ENCODE results near the gene ABI3.
A peak's percentile ranks its signal among the peaks of the same experiment; 100 is the strongest.

The ABI3 gene

DNA sequence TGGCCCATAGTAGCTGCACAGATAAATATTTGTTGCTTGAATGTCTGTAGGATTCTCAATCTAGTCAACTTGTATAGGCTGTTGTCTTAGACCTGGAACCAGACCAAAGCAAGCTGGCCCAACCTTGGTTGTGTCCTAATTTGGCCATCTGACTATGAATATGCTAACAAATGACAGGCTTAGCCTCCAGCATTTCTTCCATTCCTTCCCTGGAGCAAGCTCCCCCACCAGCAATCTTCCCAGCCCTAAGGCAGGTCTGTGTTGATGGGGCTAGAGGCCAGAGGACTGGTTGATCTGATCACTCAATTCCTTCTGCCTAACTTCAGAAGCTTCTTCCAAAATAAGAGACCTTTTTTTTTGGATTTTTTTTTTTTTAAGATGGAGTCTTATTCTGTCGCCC, 29.5 kb downstream of the ABI3 start:
- Histone ChIP-seq H4K20me1 (ENCODE audit: insufficient read depth, low read length) (no peaks in the 10 kb centered on the region), H3K4me1 (ENCODE audit: low read length) (peaks cover 14% of the 10 kb centered on the region), H3K9ac (ENCODE audit: low read length) (no peak overlapping the region), H3K36me3 (replicated peaks; ENCODE audit: low read depth, low read length) (no peaks in the 10 kb centered on the region), H2AFZ (ENCODE audit: low read depth, low read length) (no peak overlapping the region), H3K4me3 (ENCODE audit: low read length) (no peak overlapping the region), H3K27me3 (ENCODE audit: low read depth, low read length) (peaks cover 3% of the 10 kb centered on the region; the same call in 1 of the 2 replicates), H3K27ac (ENCODE audit: low read length) (no peak overlapping the region), H3K9me3 (ENCODE audit: insufficient read depth, low read length) (no peaks in the 10 kb centered on the region), H3K4me2 (ENCODE audit: low read length) (no peak overlapping the region), H3K79me2 (ENCODE audit: low read length) (no peaks in the 10 kb centered on the region)
- TF ChIP-seq, protein P1, sequence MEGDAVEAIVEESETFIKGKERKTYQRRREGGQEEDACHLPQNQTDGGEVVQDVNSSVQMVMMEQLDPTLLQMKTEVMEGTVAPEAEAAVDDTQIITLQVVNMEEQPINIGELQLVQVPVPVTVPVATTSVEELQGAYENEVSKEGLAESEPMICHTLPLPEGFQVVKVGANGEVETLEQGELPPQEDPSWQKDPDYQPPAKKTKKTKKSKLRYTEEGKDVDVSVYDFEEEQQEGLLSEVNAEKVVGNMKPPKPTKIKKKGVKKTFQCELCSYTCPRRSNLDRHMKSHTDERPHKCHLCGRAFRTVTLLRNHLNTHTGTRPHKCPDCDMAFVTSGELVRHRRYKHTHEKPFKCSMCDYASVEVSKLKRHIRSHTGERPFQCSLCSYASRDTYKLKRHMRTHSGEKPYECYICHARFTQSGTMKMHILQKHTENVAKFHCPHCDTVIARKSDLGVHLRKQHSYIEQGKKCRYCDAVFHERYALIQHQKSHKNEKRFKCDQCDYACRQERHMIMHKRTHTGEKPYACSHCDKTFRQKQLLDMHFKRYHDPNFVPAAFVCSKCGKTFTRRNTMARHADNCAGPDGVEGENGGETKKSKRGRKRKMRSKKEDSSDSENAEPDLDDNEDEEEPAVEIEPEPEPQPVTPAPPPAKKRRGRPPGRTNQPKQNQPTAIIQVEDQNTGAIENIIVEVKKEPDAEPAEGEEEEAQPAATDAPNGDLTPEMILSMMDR (IDR thresholded peaks at IDR 0.05; ENCODE audit: low read depth, low read length), result no peak
- TF ChIP-seq EZH2phosphoT487 (IDR thresholded peaks at IDR 0.05; ENCODE audit: low read depth), result no peak

DNA sequence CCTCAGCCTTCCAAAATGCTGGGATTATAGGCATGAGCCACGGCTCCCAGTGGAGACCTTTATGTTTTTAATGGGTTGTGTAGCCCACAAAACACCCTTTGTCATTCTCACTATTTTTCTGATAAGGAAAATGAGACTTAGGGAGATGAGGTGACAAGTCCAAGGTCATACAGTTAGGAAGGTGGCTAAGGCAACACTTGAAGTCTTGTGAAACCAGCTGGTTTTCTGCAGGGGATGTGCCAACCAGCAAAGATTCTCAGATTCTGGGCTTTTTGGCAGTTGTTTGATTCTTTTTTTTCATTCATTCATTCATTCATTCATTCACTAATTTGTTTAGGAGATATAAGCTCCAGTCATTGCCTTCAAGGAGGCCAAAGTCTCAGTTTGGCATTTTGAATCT, 30.1 kb downstream of the ABI3 start:
- Histone ChIP-seq H3K79me2 (ENCODE audit: low read length) (no peaks in the 10 kb centered on the region), H3K4me3 (ENCODE audit: low read length) (no peak overlapping the region), H3K4me1 (ENCODE audit: low read length) (peaks cover 14% of the 10 kb centered on the region), H3K9ac (ENCODE audit: low read length) (no peak overlapping the region), H3K36me3 (replicated peaks; ENCODE audit: low read depth, low read length) (no peaks in the 10 kb centered on the region), H4K20me1 (ENCODE audit: insufficient read depth, low read length) (no peaks in the 10 kb centered on the region), H2AFZ (ENCODE audit: low read depth, low read length) (no peak overlapping the region), H3K4me2 (ENCODE audit: low read length) (no peak overlapping the region), H3K27me3 (ENCODE audit: low read depth, low read length) (peaks cover 3% of the 10 kb centered on the region; the same call in 1 of the 2 replicates), H3K9me3 (ENCODE audit: insufficient read depth, low read length) (no peaks in the 10 kb centered on the region), H3K27ac (ENCODE audit: low read length) (no peak overlapping the region)
- no peak for TF ChIP-seq EZH2phosphoT487 (IDR thresholded peaks at IDR 0.05; ENCODE audit: low read depth)
- TF ChIP-seq, protein P1 (IDR thresholded peaks at IDR 0.05; ENCODE audit: low read depth, low read length), result no peak

DNA sequence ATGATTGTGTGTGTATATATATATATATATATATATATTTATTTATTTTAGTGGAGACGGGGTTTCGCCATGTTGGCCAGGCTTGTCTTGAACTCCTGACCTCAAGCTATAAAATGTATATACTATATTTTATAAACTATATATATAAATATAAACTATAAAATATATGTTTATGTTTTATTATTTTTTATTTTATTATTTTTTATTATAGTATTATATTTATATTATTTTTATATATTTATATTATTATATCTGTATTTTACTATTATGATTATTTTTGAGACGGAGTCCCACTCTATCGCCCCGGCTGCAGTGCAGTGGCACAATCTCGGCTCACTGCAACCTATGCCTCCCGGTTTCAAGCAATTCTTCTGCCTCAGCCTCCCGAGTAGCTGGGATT, 30.5 kb downstream of the ABI3 start:
- H3K27me3 ChIP-seq (ENCODE audit: low read depth, low read length), result peaks cover 2% of the 10 kb centered on the region; the same call in 1 of the 2 replicates
- H3K79me2 ChIP-seq (ENCODE audit: low read length), result no peaks in the 10 kb centered on the region
- H3K4me1 ChIP-seq (ENCODE audit: low read length), result peaks cover 14% of the 10 kb centered on the region
- no peak overlapping the region for H3K27ac ChIP-seq (ENCODE audit: low read length)
- H3K9ac ChIP-seq (ENCODE audit: low read length), result no peak overlapping the region
- H4K20me1 ChIP-seq (ENCODE audit: insufficient read depth, low read length), result no peaks in the 10 kb centered on the region
- no peaks in the 10 kb centered on the region for H3K36me3 ChIP-seq (replicated peaks; ENCODE audit: low read depth, low read length)
- H3K9me3 ChIP-seq (ENCODE audit: insufficient read depth, low read length), result no peaks in the 10 kb centered on the region
- H2AFZ ChIP-seq (ENCODE audit: low read depth, low read length), result no peak overlapping the region
- TF ChIP-seq EZH2phosphoT487 (IDR thresholded peaks at IDR 0.05; ENCODE audit: low read depth), result no peak
- TF ChIP-seq, protein P1 (IDR thresholded peaks at IDR 0.05; ENCODE audit: low read depth, low read length), result no peak
- H3K4me3 ChIP-seq (ENCODE audit: low read length), result no peak overlapping the region
- no peak overlapping the region for H3K4me2 ChIP-seq (ENCODE audit: low read length)

DNA sequence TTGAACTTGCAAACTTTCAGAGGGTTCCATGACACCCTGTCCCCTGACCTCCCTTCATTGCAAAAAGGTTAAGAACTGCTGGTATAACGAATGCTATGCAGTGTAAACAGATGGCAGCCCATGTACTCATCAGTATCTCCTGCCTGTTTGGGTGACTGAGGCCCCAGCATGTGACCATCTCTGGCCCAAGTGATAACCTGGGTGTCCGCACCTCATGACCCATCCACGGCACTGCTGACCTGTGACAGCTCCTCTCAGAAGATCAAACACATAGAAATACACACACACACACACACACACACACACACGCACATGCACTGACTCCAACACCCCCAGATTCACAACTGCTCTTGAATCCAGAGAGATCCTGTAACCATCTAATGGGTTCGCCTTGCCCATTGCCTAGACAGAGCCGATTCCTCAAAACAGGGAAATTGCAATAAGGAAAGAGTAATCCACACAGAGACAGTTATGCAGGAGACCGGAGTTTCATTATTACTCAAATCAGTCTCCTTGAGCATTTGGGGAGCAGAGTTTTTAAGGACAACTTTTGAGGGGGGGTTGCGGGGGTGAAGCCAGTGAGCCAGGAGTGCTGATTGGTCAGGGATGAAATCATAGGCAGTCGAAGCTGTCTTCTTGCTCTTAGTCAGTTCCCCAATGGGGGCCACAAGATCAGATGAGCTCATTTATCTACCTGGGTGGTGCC, 31.3 kb downstream of the ABI3 start:
- peak overlapping the region; percentile 45 for H3K4me2 ChIP-seq (ENCODE audit: low read length)
- H3K4me1 ChIP-seq (ENCODE audit: low read length), result peaks cover 14% of the 10 kb centered on the region
- H3K9ac ChIP-seq (ENCODE audit: low read length), result no peak overlapping the region
- no peaks in the 10 kb centered on the region for H3K79me2 ChIP-seq (ENCODE audit: low read length)
- no peak overlapping the region for H2AFZ ChIP-seq (ENCODE audit: low read depth, low read length)
- H3K27me3 ChIP-seq (ENCODE audit: low read depth, low read length), result no peaks in the 10 kb centered on the region
- no peak overlapping the region for H3K27ac ChIP-seq (ENCODE audit: low read length)
- no peaks in the 10 kb centered on the region for H3K36me3 ChIP-seq (replicated peaks; ENCODE audit: low read depth, low read length)
- no peaks in the 10 kb centered on the region for H4K20me1 ChIP-seq (ENCODE audit: insufficient read depth, low read length)
- H3K4me3 ChIP-seq (ENCODE audit: low read length), result no peak overlapping the region
- no peaks in the 10 kb centered on the region for H3K9me3 ChIP-seq (ENCODE audit: insufficient read depth, low read length)
- no peak for TF ChIP-seq EZH2phosphoT487 (IDR thresholded peaks at IDR 0.05; ENCODE audit: low read depth)
- TF ChIP-seq, protein P1 (IDR thresholded peaks at IDR 0.05; ENCODE audit: low read depth, low read length), result no peak
